NK-92 treated with Interleukin-12 subunit alpha and Interleukin-12 subunit beta, amount 100 ng/mL, for 24 hours (cell line): ENCODE results near the gene PRPF4.
"Not testable (repeated sequence)": the region's sequence is repeated elsewhere in the genome, so short reads cannot be mapped to it uniquely, and the experiment has no call there.

Experiments used
- DNase-seq: peaks from one replicate; lab custom pipeline; 2025; lab: John Stamatoyannopoulos, UW

PRPF4 gene

GRCh38 chr9:113275157-113276131 is at the start of gene PRPF4, which contains the start of gene CDC26:
PRPF4 (plus strand) TSS chr9:113275658; CDS start chr9:113275744, 86 bp downstream.
CDC26 (minus strand) TSS chr9:113275572; CDS start chr9:113272507, 3,065 bp downstream.
- DNase-seq = peak; percentile 89

DNA sequence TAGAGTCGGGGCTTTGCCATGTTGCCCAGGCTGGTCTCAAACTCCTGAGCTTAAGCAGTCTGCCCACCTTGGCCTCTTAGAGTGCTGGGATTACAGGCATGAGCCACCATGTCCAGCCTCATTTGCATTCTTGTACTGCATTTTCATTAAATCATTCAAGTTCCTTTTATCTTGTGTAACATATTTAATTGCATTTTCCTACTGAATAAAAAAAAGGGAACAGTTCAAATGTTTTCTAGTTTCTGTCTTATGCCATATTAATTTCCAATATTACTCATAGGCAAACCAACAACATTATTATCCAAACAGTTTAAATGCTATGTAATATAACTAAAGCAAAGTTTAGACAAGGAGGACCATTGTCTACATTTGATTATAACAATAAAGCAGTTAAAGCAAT is 48.0 kb upstream of the PRPF4 start:
- DNase-seq = no peak

- no peak for DNase-seq
Observed at GRCh38 chr9:113228130-113228665, 47.3 kb upstream of the PRPF4 start.

GRCh38 chr9:113231701-113232100 is 43.8 kb upstream of the PRPF4 start:
- DNase-seq = no peak

- not testable (repeated sequence) for DNase-seq
Observed at GRCh38 chr9:113235701-113236255, 39.7 kb upstream of the PRPF4 start.

- DNase-seq = no peak
Observed at GRCh38 chr9:113237026-113237425, 38.4 kb upstream of the PRPF4 start.

GRCh38 chr9:113238202-113238858 is 37.1 kb upstream of the PRPF4 start:
- no peak for DNase-seq

DNA sequence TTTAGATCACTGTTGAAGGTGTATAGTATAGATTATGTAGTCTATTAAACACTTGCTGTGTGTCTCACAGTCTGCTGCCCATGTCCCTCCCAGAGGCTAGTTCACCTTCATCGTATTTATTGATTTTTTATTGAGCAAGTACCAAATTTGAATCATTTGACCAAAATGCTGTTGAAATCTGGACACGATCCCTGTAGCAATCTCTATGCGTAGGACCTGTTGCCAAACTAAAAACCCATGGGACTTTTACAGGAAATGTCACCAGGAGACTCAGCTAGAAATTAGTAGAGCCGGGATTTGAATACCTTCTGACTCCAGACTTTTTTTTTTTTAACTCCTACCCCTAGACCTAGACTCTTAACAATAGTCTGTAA is 36.6 kb upstream of the PRPF4 start:
- DNase-seq = no peak

GRCh38 chr9:113241161-113241560 is 34.3 kb upstream of the PRPF4 start:
- no peak for DNase-seq

DNA sequence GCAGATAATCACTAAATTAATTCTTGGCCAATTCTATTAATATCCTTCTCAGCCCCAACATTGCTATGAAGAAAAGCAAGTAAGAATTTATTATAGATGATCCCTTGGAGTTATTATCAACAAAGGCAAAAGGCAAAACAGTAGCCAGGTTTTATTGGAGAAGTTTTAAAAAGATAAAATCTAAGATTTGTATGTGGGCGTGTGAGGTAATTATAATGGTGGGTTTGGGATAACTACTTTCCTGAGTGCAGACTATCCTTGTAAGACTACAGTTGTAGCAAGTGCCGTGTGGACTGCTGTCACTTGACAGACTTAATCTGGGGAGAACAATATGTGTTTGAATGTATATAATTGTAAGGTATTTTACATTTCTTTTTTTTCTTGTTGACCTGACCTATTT is 30.9 kb upstream of the PRPF4 start:
- no peak for DNase-seq

- no peak for DNase-seq
Observed at GRCh38 chr9:113245894-113246293, 29.6 kb upstream of the PRPF4 start.

GRCh38 chr9:113246928-113247327 is 28.5 kb upstream of the PRPF4 start:
- no peak for DNase-seq

DNA sequence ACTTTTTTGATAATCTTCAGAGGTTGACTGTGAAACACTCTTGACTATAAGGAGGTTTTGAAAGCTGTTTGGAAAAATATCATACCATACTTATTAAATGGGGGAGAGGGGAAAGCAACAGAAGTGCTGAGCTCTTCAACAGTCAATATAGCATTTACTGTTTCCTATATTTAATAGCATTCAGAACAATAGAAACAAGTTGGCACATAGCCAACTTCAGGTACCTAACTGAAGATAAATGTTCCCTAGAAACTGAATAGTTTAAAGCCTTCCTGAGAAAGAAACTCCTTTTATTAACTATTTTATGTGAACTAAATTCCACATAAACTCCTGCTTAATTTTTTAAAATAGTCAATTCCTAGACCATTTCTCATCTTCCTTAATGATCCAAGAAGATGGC is 27.8 kb upstream of the PRPF4 start:
- no peak for DNase-seq

DNA sequence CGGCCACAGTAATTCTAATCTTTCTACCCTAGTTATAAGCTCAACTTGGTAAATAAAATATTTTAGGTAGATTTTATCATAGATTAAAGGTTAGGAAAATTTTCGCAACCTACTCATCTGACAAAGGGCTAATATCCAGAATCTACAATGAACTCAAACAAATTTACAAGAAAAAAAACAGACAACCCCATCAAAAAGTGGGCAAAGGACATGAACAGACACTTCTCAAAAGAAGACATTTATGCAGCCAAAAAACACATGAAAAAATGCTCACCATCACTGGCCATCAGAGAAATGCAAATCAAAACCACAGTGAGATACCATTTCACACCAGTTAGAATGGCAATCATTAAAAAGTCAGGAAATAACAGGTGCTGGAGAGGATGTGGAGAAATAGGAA is 25.8 kb upstream of the PRPF4 start:
- DNase-seq = not testable (repeated sequence)

- no peak for DNase-seq
Observed at GRCh38 chr9:113250807-113251206, 24.7 kb upstream of the PRPF4 start.

GRCh38 chr9:113254991-113255390 is 20.5 kb upstream of the PRPF4 start:
- DNase-seq = no peak

DNA sequence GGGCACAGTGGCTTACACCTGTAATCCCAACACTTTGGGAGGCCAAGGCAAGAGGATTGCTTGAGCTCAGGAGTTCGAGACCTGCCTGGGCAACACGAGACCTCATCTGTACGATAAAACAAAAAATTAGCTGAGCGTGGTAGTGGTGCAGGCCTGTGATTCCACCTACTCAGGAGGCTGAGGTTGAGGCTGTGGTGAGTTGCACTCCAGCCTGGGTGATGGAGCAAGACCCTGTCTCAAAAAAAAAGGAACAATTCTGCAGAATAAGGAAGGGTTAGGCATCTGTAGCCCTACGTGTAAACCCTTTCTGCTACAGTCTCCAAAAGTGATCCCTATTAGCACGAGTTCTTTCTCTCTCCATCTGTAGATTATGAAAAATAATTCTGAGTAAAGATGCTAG is 20.0 kb upstream of the PRPF4 start:
- no peak for DNase-seq

DNA sequence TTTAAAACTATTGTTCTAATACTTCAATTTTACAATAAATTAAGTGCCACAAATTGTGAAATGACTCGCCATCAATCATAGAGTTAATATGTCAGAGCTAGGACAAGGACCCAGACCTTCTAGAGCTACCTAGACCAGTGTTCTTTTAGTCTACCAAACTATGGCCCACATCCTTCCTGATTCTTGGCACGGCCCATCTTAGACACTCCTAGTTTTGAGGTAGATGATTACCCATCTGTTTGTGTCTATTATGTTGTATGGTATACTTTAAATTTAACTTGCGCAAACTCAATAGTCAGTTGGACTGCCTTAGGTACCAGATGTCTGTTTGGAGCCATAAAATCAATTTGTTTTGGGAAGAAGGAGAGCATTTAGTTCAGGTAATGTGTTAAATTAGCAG is 17.6 kb upstream of the PRPF4 start:
- DNase-seq = no peak

DNA sequence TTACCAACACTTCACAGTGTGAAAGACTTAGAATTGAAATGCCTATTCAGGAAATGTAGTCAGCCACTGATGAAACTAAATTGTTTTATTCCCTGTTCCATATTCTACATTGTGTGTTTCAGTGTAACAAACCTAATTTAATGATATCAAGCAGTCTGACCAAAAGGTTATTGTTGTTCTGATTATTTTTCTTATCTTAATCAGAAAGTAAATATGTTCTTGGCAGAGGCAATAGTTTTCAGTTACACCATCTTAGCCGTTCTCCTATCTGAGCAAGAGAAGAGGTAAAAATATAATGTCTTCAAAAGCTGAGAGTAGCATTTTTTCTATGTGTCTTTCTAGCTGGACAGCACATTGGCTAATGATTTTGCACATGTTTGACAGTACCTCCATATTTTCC is 17.2 kb upstream of the PRPF4 start:
- DNase-seq = no peak

DNA sequence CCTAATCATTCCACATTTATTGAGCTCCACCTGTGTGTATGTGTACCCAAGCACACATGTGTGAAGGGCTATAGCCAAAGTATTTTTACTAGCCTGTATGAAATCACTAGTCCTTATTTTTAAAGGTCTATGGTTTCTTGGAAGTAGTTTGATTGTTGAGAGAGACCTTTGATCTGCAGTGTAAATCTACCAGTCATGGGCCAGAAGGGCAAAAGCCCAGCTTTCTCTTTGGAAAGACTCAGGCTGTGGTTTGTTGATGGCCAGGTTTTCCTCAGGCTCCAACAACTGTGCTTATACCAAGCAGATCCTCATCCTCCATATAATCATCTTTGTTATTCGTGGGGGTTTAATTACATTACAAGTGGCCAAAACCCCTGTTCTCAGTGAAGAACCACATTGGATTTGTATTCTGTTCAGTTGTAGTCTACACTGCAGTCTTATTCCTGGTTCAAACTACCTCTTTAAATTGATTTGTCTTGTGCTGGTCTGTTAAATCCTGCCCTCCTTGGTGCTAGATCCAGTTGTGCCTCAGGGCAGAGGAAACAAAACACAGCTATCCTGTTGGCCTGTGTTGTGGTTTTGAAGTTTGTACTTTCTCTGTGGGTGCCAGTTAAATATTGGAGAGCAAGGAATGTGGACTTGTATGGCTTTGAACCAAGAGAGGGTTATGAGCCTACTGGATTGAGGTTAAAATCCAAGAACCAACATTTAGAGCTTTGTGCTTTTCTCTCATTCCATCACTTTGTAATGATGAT is 13.4 kb upstream of the PRPF4 start:
- DNase-seq = no peak

- DNase-seq = no peak
Observed at GRCh38 chr9:113266174-113266573, 9.3 kb upstream of the PRPF4 start.
